PC-3 (cell line): ENCODE measurements around the gene ZNF830. TPM values are rescaled to one million over a fixed set of nuclear protein-coding genes. Genes with fewer than 3 reads are reported as not detected.
A peak's percentile ranks its signal among the peaks of the same experiment; 100 is the strongest.

Source experiments
- ATAC-seq: fragments of 200-7000 bp; cut with Tn5 transposase; 2 replicates; pipeline ENCODE4 v1.9.1; 2020; ENCODE audit warnings: mild to moderate bottlenecking, moderate library complexity
- Bru-seq: library from RNA; stranded (reverse); fragments of 400-500 nt; gene quantifications from one replicate; lab custom pipeline; 2021; lab: Mats Ljungman, UMichigan
- BruChase-seq, 2 experiments: library from RNA; stranded (reverse); fragments of 400-500 nt; gene quantifications; one replicate each; lab custom pipeline; 2021; lab: Mats Ljungman, UMichigan
- BruUV-seq: library from RNA; stranded (reverse); fragments of 400-500 nt; replicated peaks from 2 replicates; lab custom pipeline; 2021; lab: Mats Ljungman, UMichigan
- CTCF ChIA-PET: fragments of 300-600 bp; sonication (Branson Sonifier 250); formaldehyde crosslinking; loops from one replicate; lab custom pipeline; 2022; ENCODE audit warnings: antibody characterized with exemption; lab: Charles Lee
- POLR2A ChIA-PET: fragments of 300-600 bp; sonication (Branson Sonifier 250); formaldehyde crosslinking; loops from one replicate; lab custom pipeline; 2022; ENCODE audit warnings: antibody characterized with exemption; ENCODE audit not compliant: unreplicated experiment; lab: Charles Lee
- DNase-seq: peaks from one replicate; pipeline ENCODE4 v3.0.0-alpha.2; 2015
- H2AFZ ChIP-seq: fragments of 300-600 bp; sonication (generic); 2 replicates; pipeline ENCODE4 v1.6.0; 2016; ENCODE audit warnings: antibody characterized with exemption, low read length
- H3F3A ChIP-seq: fragments of 300-600 bp; sonication (generic); one replicate; pipeline ENCODE4 v1.6.0; 2017; ENCODE audit warnings: antibody characterized with exemption, low read length, control low read depth, mild to moderate bottlenecking; ENCODE audit not compliant: unreplicated experiment
- H3K27ac ChIP-seq: fragments of 300-600 bp; sonication (generic); 2 replicates; pipeline ENCODE4 v1.5.1; 2016; ENCODE audit warnings: mild to moderate bottlenecking, low read length
- H3K27me3 ChIP-seq: fragments of 300-600 bp; sonication (generic); 2 replicates; pipeline ENCODE4 v1.6.1; 2016; ENCODE audit warnings: low read length, mixed read lengths
- H3K36me3 ChIP-seq: fragments of 300-600 bp; sonication (generic); 2 replicates; pipeline ENCODE4 v1.6.1; 2016; ENCODE audit warnings: low read depth, mixed run types, low read length, mixed read lengths
- H3K4me1 ChIP-seq: fragments of 300-600 bp; sonication (generic); 2 replicates; pipeline ENCODE4 v1.5.1; 2016; ENCODE audit warnings: low read length; ENCODE audit not compliant: insufficient read depth
- H3K4me2 ChIP-seq: fragments of 300-600 bp; sonication (generic); 2 replicates; pipeline ENCODE4 v1.6.0; 2016; ENCODE audit warnings: low read length
- H3K4me3 ChIP-seq: fragments of 300-600 bp; sonication (generic); 2 replicates; pipeline ENCODE4 v1.5.1; 2016; ENCODE audit warnings: mild to moderate bottlenecking, low read length, mixed read lengths
- H3K79me2 ChIP-seq: fragments of 300-600 bp; sonication (generic); 2 replicates; pipeline ENCODE4 v1.6.1; 2017; ENCODE audit warnings: low read length, mixed read lengths
- H3K9ac ChIP-seq: fragments of 300-600 bp; sonication (generic); 2 replicates; pipeline ENCODE4 v1.6.0; 2016; ENCODE audit warnings: mild to moderate bottlenecking, low read length
- H3K9me2 ChIP-seq: fragments of 300-600 bp; sonication (generic); replicated peaks from 2 replicates; pipeline ENCODE4 v1.6.1; 2016; ENCODE audit warnings: mixed run types, low read length, mixed read lengths
- H3K9me3 ChIP-seq: fragments of 300-600 bp; sonication (generic); 2 replicates; pipeline ENCODE4 v1.6.1; 2016; ENCODE audit warnings: low read length, mixed read lengths
- H4K20me1 ChIP-seq: fragments of 300-600 bp; sonication (generic); 2 replicates; pipeline ENCODE4 v1.6.1; 2016; ENCODE audit warnings: low read length, mixed read lengths
- EZH2 ChIP-seq: fragments of 300-600 bp; sonication (generic); IDR thresholded peaks from one replicate; pipeline ENCODE4 v1.6.1; 2017; ENCODE audit warnings: antibody characterized with exemption, mild to moderate bottlenecking, low read length; ENCODE audit not compliant: unreplicated experiment
- EZH2phosphoT487 ChIP-seq: fragments of 300-600 bp; sonication (generic); IDR thresholded peaks from 2 replicates; pipeline ENCODE4 v1.6.1; 2018; ENCODE audit warnings: mild to moderate bottlenecking, antibody characterized with exemption, low read length, borderline replicate concordance
- intact Hi-C: fragments of 100-400 bp; cut with micrococcal nuclease; formaldehyde crosslinking; loops from 2 replicates; pipeline ENCODE4 v1.9.0; 2023
- long read RNA-seq: library from polyadenylated mRNA; unstranded; transcript quantifications from one replicate; pipeline ENCODE4 v2.0.0, GENCODE V29; 2021; ENCODE audit not compliant: unreplicated experiment
- total RNA-seq: library from RNA; depleted of rRNA; stranded (reverse); fragments of >200 nt; gene quantifications from 2 replicates; pipeline ENCODE4 v1.2.3, GENCODE V29; 2014; rRNA removed
- TF ChIP-seq, protein P1 (sequence below): fragments of 300-600 bp; sonication (generic); conservative IDR thresholded peaks from 2 replicates; pipeline ENCODE4 v1.5.1; 2017; ENCODE audit warnings: antibody characterized with exemption, low read depth, mild to moderate bottlenecking, low read length

The ZNF830 gene, protein sequence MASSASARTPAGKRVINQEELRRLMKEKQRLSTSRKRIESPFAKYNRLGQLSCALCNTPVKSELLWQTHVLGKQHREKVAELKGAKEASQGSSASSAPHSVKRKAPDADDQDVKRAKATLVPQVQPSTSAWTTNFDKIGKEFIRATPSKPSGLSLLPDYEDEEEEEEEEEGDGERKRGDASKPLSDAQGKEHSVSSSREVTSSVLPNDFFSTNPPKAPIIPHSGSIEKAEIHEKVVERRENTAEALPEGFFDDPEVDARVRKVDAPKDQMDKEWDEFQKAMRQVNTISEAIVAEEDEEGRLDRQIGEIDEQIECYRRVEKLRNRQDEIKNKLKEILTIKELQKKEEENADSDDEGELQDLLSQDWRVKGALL
- total RNA-seq (5.0 and 9.6 TPM in 2 replicates), Bru-seq, nascent RNA (percentile 91 among the genes with signal in this experiment), BruChase-seq, experiment 1, labeled RNA remaining after a 6-hour chase (percentile 88 among the genes with signal in this experiment), BruChase-seq, experiment 2, labeled RNA remaining after a 2-hour chase (percentile 92 among the genes with signal in this experiment)
- long read RNA-seq, transcript ZNF830-201 (1 exons, 2,246 nt), result major isoform, 15 of 15 reads
- long read RNA-seq, partial matches to known transcripts, result 0 of 15 reads
- long read RNA-seq, other reads (novel, unspliced or antisense), result 0 of 15 reads

- Histone ChIP-seq H3F3A (no peaks in the 10 kb centered on the region), H3K9ac (peak within 1 kb of the TSS; percentile 85), H4K20me1 (no peaks in the 10 kb centered on the region), H3K36me3 (peaks cover 5% of the 10 kb centered on the region; the same call in 1 of the 2 replicates), H2AFZ (peak within 1 kb of the TSS; percentile 95), H3K79me2 (peaks cover 27% of the 10 kb centered on the region), H3K4me2 (peak within 1 kb of the TSS; percentile 95), H3K27ac (peak within 1 kb of the TSS; percentile 58), H3K4me3 (peak within 1 kb of the TSS; percentile 79), H3K9me2 (0 out of 2 replicates have a peak, but pooled peaks cover 3% of the 10 kb centered on the region), H3K27me3 (no peaks in the 10 kb centered on the region), H3K4me1 (peaks cover 15% of the 10 kb centered on the region), H3K9me3 (no peaks in the 10 kb centered on the region)
- BruUV-seq, result TSS peak; percentile 75
- POLR2A ChIA-PET, result no interaction called here
- CTCF ChIA-PET, result no interaction called here
- ATAC-seq (peak; percentile 70), DNase-seq (peak; percentile 85)
- TF ChIP-seq, protein P1, sequence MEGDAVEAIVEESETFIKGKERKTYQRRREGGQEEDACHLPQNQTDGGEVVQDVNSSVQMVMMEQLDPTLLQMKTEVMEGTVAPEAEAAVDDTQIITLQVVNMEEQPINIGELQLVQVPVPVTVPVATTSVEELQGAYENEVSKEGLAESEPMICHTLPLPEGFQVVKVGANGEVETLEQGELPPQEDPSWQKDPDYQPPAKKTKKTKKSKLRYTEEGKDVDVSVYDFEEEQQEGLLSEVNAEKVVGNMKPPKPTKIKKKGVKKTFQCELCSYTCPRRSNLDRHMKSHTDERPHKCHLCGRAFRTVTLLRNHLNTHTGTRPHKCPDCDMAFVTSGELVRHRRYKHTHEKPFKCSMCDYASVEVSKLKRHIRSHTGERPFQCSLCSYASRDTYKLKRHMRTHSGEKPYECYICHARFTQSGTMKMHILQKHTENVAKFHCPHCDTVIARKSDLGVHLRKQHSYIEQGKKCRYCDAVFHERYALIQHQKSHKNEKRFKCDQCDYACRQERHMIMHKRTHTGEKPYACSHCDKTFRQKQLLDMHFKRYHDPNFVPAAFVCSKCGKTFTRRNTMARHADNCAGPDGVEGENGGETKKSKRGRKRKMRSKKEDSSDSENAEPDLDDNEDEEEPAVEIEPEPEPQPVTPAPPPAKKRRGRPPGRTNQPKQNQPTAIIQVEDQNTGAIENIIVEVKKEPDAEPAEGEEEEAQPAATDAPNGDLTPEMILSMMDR, result no peak
- TF ChIP-seq EZH2 (no peak), EZH2phosphoT487 (no peak)
- intact Hi-C loops, result no loop called here
Measured at GRCh38 chr17:34961093-34961911, at the start of gene ZNF830, which contains the start of gene CCT6B. TSS of gene ZNF830 (plus strand) at chr17:34961540. CDS start at chr17:34961567, 27 bp downstream. TSS of gene CCT6B (minus strand) at chr17:34961460. CDS start at chr17:34961393, 67 bp downstream.

DNA sequence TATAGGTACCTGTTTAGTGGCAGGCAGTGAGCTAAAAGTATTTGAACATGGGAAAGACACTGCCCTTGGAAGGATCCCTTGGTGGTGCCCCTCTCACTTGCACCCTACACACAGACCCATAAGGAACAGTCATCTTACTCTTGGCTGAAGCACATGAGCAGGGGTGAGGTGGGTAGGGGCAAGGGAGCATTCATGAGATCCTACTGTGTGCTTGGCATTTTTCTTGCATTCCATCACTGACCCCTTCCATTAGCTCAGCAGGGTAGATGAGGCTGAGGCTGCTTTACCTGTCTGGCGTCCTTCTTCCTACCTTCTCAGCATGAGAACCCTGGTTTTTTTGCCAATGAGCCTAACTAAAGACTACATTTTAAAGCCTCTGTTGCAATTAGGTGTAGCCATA, 48.3 kb upstream of the ZNF830 start:
- H3K9me3 ChIP-seq, result no peaks in the 10 kb centered on the region
- no peaks in the 10 kb centered on the region for H3K9me2 ChIP-seq
- intact Hi-C loops, result no loop called here
- H3K4me3 ChIP-seq, result no peak overlapping the region
- BruUV-seq, result no TSS peak
- no peak overlapping the region for H3K4me2 ChIP-seq
- no peak overlapping the region for H3K9ac ChIP-seq
- no peaks in the 10 kb centered on the region for H3K79me2 ChIP-seq
- DNase-seq (no peak), ATAC-seq (no peak)
- CTCF ChIA-PET, result no interaction called here
- no peak overlapping the region for H3K27ac ChIP-seq
- H3K4me1 ChIP-seq, result no peaks in the 10 kb centered on the region
- H3K27me3 ChIP-seq, result no peaks in the 10 kb centered on the region
- H3K36me3 ChIP-seq, result no peaks in the 10 kb centered on the region
- no peaks in the 10 kb centered on the region for H3F3A ChIP-seq
- TF ChIP-seq EZH2phosphoT487 (no peak), EZH2 (no peak)
- TF ChIP-seq, protein P1, result no peak
- POLR2A ChIA-PET, result no interaction called here
- H2AFZ ChIP-seq, result no peak overlapping the region
- H4K20me1 ChIP-seq, result no peaks in the 10 kb centered on the region
